SJSA1 (cell line): ENCODE measurements around the gene SYNGR4. TPM values are rescaled to one million over a fixed set of nuclear protein-coding genes. Genes with fewer than 3 reads are reported as not detected.
"Not testable (repeated sequence)": the region's sequence is repeated elsewhere in the genome, so short reads cannot be mapped to it uniquely, and the experiment has no call there.

Experiments used
- DNase-seq, 2 experiments: peaks; one replicate each; pipeline ENCODE4 v3.0.0-alpha.2; 2015 to 2020; ENCODE audit warnings: low spot score in 2 of 2, low read depth in 1 of 2
- H3K27ac ChIP-seq: fragments of 250-450 bp; sonication (Bioruptor Pico); 2 replicates; pipeline ENCODE4 v1.5.1; 2020; ENCODE audit warnings: mild to moderate bottlenecking, moderate library complexity
- H3K27me3 ChIP-seq: fragments of 250-450 bp; sonication (Bioruptor Pico); replicated peaks from 2 replicates; pipeline ENCODE4 v1.5.1; 2020; ENCODE audit warnings: mild to moderate bottlenecking, moderate library complexity
- H3K36me3 ChIP-seq: fragments of 250-450 bp; sonication (Bioruptor Pico); 2 replicates; pipeline ENCODE4 v1.5.1; 2020; ENCODE audit warnings: mild to moderate bottlenecking
- H3K4me1 ChIP-seq: fragments of 250-450 bp; sonication (Bioruptor Pico); replicated peaks from 2 replicates; pipeline ENCODE4 v1.6.1; 2021; ENCODE audit warnings: mild to moderate bottlenecking
- H3K4me3 ChIP-seq: fragments of 250-450 bp; sonication (Bioruptor Pico); 2 replicates; pipeline ENCODE4 v1.5.1; 2020; ENCODE audit warnings: mild to moderate bottlenecking
- H3K9me3 ChIP-seq: fragments of 250-450 bp; sonication (Bioruptor Pico); replicated peaks from 2 replicates; pipeline ENCODE4 v1.5.1; 2020; ENCODE audit warnings: mild to moderate bottlenecking
- total RNA-seq: library from RNA; depleted of rRNA; stranded (reverse); fragments of >200 nt; shearing (Covaris generic); gene quantifications from 2 replicates; pipeline ENCODE4 v1.2.3, GENCODE V29; 2014; rRNA removed

SYNGR4 gene, protein sequence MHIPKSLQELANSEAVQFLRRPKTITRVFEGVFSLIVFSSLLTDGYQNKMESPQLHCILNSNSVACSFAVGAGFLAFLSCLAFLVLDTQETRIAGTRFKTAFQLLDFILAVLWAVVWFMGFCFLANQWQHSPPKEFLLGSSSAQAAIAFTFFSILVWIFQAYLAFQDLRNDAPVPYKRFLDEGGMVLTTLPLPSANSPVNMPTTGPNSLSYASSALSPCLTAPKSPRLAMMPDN
- not detected in 2 replicates for total RNA-seq

- H3K27me3 ChIP-seq = no peaks in the 10 kb centered on the region
- DNase-seq = peak; percentile 99
- H3K4me1 ChIP-seq = peaks cover 11% of the 10 kb centered on the region
- no peaks in the 10 kb centered on the region for H3K9me3 ChIP-seq
- H3K27ac ChIP-seq = peak within 1 kb of the TSS; percentile 54
- H3K4me3 ChIP-seq = peak within 1 kb of the TSS; percentile 41
- H3K36me3 ChIP-seq = no peaks in the 10 kb centered on the region
These were observed at the start of gene SYNGR4, which contains the start of gene TMEM143 for GRCh38 chr19:48363810-48364597. Gene SYNGR4, plus strand, starts transcription at chr19:48364367. Its CDS starts 1,476 bp downstream, at chr19:48365843. Gene TMEM143, minus strand, starts transcription at chr19:48363940. Its CDS starts 20 bp downstream, at chr19:48363920.

GRCh38 chr19:48315712-48316111 lies 48.5 kb upstream of the SYNGR4 start:
- Histone ChIP-seq H3K27ac (no peak overlapping the region), H3K4me1 (peaks cover 12% of the 10 kb centered on the region), H3K9me3 (no peaks in the 10 kb centered on the region), H3K36me3 (no peaks in the 10 kb centered on the region), H3K4me3 (no peak overlapping the region), H3K27me3 (no peaks in the 10 kb centered on the region)
- DNase-seq = no peak

- not testable (repeated sequence) for DNase-seq, H3K27ac ChIP-seq, H3K4me3 ChIP-seq, H3K9me3 ChIP-seq, H3K27me3 ChIP-seq, H3K36me3 ChIP-seq
- H3K4me1 ChIP-seq = peaks cover 28% of the 10 kb centered on the region
These were observed 46.5 kb upstream of the SYNGR4 start for GRCh38 chr19:48317708-48317960.

- Histone ChIP-seq H3K27me3 (no peaks in the 10 kb centered on the region), H3K4me1 (peaks cover 33% of the 10 kb centered on the region), H3K9me3 (no peaks in the 10 kb centered on the region), H3K4me3 (no peak overlapping the region), H3K27ac (no peak overlapping the region), H3K36me3 (no peaks in the 10 kb centered on the region)
- DNase-seq = no peak
These were observed 45.7 kb upstream of the SYNGR4 start for GRCh38 chr19:48318286-48318987.

- Histone ChIP-seq H3K27ac (no peak overlapping the region), H3K4me3 (no peak overlapping the region), H3K9me3 (no peaks in the 10 kb centered on the region), H3K27me3 (no peaks in the 10 kb centered on the region), H3K36me3 (no peaks in the 10 kb centered on the region), H3K4me1 (peaks cover 43% of the 10 kb centered on the region)
- peak; percentile 81 to 93 for DNase-seq
These were observed 44.3 kb upstream of the SYNGR4 start for GRCh38 chr19:48319647-48320541.

GRCh38 chr19:48321372-48321621 lies 42.9 kb upstream of the SYNGR4 start:
- DNase-seq = peak in 1 of 2 experiments; percentile 99

DNA sequence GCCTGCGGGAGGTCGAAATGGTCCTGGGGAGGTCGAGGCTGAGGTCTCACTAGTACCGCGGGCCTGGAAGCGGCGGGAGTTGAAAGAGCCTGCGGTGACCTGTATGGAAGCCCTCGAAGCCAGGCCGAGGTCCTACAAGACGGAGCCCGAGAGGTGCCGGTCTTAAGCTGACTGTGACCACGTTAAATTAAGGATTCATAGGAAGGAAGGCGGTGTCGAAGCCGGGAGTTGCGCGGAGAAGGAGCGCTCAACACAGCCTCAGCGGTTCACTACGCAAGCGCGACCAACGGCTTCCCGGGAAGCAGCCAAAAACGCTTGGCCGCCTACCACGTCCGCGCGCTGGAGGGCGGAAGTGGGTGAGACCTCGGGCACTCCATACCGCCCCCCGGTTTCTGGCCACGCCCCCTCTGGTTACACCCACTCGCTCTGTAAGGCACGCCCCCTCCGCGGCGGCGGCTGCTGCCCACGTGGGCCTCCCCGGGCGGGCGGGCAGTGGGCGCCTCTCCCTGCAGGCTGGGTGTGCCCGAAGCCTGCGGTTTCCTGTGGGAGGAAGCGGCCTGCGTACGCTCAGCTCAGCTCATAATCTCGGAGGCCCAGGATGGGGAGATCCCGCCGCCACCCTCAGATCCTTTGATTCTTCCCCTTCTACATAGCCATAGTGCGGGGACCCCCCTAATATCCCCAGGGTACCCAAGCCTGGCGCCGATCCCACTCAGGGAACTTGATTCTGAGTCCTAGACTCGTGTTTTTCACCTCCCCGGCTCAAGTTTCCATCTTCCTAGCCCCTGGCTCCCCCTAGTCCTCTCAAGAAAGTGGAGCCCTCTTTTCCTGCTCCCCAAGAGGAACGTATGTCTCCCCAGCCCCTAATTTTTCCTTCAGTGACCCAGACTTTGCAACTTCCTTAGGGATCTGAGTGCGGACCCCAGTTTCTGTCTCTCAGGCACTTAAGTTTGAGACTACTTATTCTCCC lies 42.3 kb upstream of the SYNGR4 start:
- H3K36me3 ChIP-seq = peaks cover 8% of the 10 kb centered on the region
- no peaks in the 10 kb centered on the region for H3K27me3 ChIP-seq
- peak overlapping the region; percentile 43 for H3K4me3 ChIP-seq
- H3K27ac ChIP-seq = peak overlapping the region; percentile 91
- no peaks in the 10 kb centered on the region for H3K9me3 ChIP-seq
- DNase-seq = peak; percentile 99
- peaks cover 56% of the 10 kb centered on the region for H3K4me1 ChIP-seq

More at GRCh38 chr19:48321372-48321621, 42.9 kb upstream of the SYNGR4 start:
- Histone ChIP-seq H3K27ac (peak overlapping the region; percentile 91), H3K4me1 (peaks cover 49% of the 10 kb centered on the region), H3K27me3 (no peaks in the 10 kb centered on the region), H3K9me3 (no peaks in the 10 kb centered on the region), H3K36me3 (peaks cover 2% of the 10 kb centered on the region), H3K4me3 (peak overlapping the region; percentile 43)

DNA sequence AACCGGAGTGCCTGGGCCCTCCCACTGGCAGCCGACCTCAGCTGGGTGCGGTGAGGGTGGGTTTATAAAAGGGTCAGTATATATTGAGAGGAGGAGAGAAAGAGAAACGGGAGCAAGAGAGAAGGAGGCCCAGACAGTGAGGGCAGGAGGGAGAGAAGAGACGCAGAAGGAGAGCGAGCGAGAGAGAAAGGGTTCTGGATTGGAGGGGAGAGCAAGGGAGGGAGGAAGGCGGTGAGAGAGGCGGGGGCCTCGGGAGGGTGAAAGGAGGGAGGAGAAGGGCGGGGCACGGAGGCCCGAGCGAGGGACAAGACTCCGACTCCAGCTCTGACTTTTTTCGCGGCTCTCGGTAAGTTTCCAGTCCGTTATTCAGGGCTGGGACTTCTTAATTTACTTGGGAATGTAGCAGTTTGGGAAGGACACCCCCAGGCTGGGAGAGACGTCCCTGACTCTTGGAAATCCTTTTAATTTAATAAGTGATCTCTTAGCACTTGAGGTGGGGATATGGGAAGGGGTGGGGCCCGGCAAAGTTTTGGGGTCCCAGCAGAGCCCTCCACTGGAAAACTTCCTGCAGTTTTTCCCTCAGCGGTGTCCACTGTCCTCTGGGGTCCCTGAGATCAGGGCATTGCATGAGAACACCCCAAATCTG lies 38.8 kb upstream of the SYNGR4 start, which contains the start of gene EMP3:
TSS of gene EMP3 (plus strand) at position 288 of the 646 bp plus-strand sequence. CDS start 1,293 bp downstream, outside the sequence.
- peak within 1 kb of the TSS; percentile 94 for H3K27ac ChIP-seq
- peaks cover 54% of the 10 kb centered on the region for H3K4me1 ChIP-seq
- DNase-seq = peak; percentile 87 to 94
- no peaks in the 10 kb centered on the region for H3K9me3 ChIP-seq
- peaks cover 41% of the 10 kb centered on the region for H3K36me3 ChIP-seq
- peak within 1 kb of the TSS; percentile 49 for H3K4me3 ChIP-seq
- H3K27me3 ChIP-seq = no peaks in the 10 kb centered on the region

- Histone ChIP-seq H3K4me3 (no peak overlapping the region), H3K4me1 (peaks cover 43% of the 10 kb centered on the region), H3K27ac (no peak overlapping the region), H3K36me3 (peaks cover 55% of the 10 kb centered on the region), H3K9me3 (no peaks in the 10 kb centered on the region), H3K27me3 (no peaks in the 10 kb centered on the region)
- no peak for DNase-seq
These were observed 34.8 kb upstream of the SYNGR4 start for GRCh38 chr19:48329167-48329891.

DNA sequence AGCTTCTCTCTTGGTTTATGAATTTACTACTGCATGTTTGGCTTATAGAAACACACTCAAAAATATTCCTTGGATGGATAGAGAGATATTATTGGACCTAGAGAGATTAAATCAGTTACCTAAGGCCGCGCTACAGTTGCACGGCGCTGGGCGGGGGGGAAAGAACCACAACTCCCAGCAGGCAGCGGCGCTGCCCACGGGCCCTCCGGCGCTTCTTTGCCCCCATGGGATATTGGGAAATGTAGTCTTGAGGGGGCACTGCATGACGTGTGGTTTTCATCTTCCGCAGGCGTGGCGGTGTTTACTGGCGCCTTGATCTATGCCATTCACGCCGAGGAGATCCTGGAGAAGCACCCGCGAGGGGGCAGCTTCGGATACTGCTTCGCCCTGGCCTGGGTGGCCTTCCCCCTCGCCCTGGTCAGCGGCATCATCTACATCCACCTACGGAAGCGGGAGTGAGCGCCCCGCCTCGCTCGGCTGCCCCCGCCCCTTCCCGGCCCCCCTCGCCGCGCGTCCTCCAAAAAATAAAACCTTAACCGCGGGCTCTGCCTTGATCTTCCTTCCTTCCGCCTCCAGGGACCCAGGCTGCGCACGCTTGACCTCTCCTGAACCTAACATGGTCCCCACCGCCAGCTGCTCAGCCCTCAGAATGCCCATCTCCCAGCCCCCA lies 34.0 kb upstream of the SYNGR4 start:
- H3K4me3 ChIP-seq = no peak overlapping the region
- no peak overlapping the region for H3K27ac ChIP-seq
- H3K27me3 ChIP-seq = no peaks in the 10 kb centered on the region
- H3K4me1 ChIP-seq = peaks cover 35% of the 10 kb centered on the region
- peaks cover 55% of the 10 kb centered on the region for H3K36me3 ChIP-seq
- DNase-seq = no peak
- no peaks in the 10 kb centered on the region for H3K9me3 ChIP-seq

- no peaks in the 10 kb centered on the region for H3K9me3 ChIP-seq
- no peak overlapping the region for H3K27ac ChIP-seq
- no peak for DNase-seq
- H3K27me3 ChIP-seq = no peaks in the 10 kb centered on the region
- peaks cover 22% of the 10 kb centered on the region for H3K4me1 ChIP-seq
- H3K4me3 ChIP-seq = no peak overlapping the region
- H3K36me3 ChIP-seq = peaks cover 42% of the 10 kb centered on the region
These were observed 31.9 kb upstream of the SYNGR4 start for GRCh38 chr19:48332351-48332661.
